Amygdala (tissue), 56 donors: Measurements from ENCODE around the gene PAPPA.

Source experiments
- DNase-seq, 56 donors: peaks; one replicate each; lab custom pipeline; 2025; lab: John Stamatoyannopoulos, UW

PAPPA gene

DNA sequence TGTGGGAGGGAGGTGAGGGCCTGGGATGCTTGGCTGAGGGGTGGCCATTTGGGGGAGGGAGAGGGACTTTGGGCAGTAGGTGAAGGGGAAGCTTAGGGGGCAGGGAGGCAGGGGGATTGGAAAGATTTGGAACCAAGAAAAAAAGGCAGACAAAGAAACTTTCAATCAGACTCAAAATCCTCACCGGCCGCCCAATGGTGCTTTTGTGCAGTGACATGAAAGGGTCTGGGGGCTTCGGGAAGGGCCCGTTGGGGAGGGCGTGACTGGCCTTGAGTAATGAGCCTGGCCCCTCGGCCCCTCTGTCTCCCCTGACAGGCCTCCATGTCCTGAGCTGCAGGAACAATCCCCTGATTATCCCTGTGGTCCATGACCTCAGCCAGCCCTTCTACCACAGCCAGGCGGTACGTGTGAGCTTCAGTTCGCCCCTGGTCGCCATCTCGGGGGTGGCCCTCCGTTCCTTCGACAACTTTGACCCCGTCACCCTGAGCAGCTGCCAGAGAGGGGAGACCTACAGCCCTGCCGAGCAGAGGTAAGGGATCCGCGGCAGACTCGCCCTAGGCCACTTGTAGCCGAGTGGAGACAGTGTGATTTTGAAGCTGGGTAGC, 181.1 kb downstream of the PAPPA start:
- no peak for DNase-seq

GRCh38 chr9:116335392-116335791, 181.8 kb downstream of the PAPPA start:
- no peak for DNase-seq

DNA sequence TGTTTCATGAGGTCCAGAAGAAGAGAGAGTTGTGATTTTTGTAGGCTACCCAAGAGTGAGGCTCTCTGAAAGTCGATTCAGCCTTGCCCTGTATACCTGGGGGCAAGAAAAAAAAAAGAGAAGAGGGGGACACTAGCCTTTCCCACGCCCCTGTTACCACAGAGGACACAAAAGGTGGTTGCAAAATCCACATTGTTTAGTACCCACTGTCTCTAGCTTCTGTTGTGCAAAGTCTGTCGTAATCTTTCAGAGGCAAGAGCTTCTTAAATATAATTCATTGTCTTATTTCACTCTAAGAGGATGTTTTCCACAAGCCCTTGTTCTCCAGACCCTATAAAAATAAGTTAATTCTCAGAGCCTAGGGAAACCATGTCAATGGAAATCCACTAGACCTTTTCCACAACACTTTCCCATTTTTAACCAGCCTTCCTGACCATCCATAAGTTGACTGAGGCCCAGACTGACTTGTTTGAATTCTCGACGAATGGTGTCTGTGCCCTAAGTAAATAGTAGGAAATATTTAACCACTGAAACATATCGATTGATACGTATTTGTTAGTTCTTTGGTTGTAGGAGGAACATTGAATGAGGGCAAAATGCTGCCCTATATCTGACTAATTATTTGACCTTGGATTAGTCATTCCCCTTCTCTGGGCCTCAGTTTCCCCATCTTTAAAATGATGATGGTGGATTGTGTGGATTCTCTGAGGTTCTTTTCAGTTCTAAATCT, 182.7 kb downstream of the PAPPA start:
- DNase-seq, result no peak

- no peak for DNase-seq
Observed at GRCh38 chr9:116337015-116337414, 183.4 kb downstream of the PAPPA start.

- no peak for DNase-seq
Observed at GRCh38 chr9:116340270-116340669, 186.7 kb downstream of the PAPPA start.

DNA sequence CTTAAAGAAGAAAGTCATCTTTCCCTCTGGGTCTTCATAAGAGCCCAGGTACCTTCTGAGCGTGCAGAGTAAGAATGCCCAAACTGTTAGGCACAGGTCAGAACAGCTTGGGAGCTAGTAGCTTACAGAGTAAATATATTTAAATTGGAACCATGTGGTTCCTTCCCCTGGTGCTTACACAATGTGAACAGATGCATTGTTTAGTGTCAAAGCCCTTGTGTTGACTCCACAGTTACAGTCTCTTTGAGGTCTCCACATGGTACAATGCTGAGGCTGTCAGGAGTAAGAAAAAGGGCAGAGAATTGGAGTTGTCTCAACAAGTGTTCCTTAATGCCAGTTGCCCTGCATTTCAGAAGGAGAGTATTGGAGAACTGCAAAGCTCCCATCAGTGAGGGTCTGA, 188.5 kb downstream of the PAPPA start:
- DNase-seq, result no peak

- DNase-seq, result no peak
Observed at GRCh38 chr9:116342941-116343340, 189.3 kb downstream of the PAPPA start.

DNA sequence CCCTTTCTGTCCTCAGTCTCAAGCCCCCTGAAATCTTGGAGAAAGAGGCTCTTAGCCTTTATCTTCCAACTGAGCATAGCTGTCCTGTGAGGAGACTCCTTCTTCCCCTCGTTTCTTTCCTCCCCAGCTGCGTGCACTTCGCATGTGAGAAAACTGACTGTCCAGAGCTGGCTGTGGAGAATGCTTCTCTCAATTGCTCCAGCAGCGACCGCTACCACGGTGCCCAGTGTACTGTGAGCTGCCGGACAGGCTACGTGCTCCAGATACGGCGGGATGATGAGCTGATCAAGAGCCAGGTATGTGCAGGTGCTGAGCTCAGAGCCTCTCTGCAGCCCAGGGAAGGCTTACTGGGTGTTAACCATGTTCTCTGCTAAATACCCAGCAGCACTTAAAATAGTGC, 190.8 kb downstream of the PAPPA start:
- DNase-seq, result no peak

- no peak for DNase-seq
Observed at GRCh38 chr9:116345393-116345792, 191.8 kb downstream of the PAPPA start.

DNA sequence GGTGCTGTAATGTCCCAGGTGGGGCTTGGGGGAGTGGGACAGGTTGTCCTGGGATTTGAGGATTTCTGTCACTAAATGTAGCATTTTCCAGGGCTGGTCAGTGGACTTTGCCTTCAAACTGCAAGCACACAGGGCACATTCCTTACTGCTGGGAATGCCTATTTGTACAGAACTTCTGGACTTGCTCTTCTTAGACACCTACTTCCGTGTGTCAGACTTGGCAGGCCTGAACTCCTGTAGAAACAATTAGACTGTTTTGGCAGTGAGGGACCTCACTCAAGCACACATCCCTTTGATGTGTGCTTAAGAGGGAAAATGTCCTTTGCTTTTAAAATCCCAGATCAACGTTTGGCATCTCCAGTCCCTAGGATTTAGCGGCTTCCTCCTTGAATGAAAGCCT, 192.2 kb downstream of the PAPPA start:
- no peak for DNase-seq

DNA sequence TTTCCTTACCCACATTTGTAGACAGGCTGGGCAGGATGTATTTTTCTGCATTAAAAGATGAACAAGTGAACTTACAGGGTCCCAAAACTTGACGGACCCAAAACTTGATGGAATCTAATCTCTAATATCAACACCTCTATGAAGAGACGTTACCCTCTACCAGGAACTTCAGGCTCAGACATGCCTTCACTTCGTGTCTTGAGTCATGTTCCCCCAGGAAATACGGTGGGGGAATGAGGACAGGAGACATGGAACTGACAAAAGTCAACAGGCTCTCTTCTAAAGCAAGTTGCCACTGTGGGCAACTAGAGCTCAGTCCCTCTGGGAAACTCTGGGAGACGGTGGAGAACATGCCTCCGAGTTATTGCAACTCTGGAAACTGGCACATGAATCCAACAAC, 196.1 kb downstream of the PAPPA start:
- no peak for DNase-seq

GRCh38 chr9:116350213-116350612, 196.6 kb downstream of the PAPPA start:
- no peak for DNase-seq

- no peak for DNase-seq
Observed at GRCh38 chr9:116352958-116353357, 199.4 kb downstream of the PAPPA start.

- DNase-seq, result no peak
Observed at GRCh38 chr9:116355153-116355921, 201.7 kb downstream of the PAPPA start.

GRCh38 chr9:116358251-116358650, 204.7 kb downstream of the PAPPA start:
- DNase-seq, result no peak

- peak in 2 of 56 donors; percentile 1 to 9 for DNase-seq
Observed at GRCh38 chr9:116360016-116360415, 206.4 kb downstream of the PAPPA start.

GRCh38 chr9:116360989-116361388, 207.4 kb downstream of the PAPPA start:
- DNase-seq, result no peak

GRCh38 chr9:116361547-116361946, 208.0 kb downstream of the PAPPA start:
- DNase-seq, result peak in 1 of 56 donors; percentile 1

DNA sequence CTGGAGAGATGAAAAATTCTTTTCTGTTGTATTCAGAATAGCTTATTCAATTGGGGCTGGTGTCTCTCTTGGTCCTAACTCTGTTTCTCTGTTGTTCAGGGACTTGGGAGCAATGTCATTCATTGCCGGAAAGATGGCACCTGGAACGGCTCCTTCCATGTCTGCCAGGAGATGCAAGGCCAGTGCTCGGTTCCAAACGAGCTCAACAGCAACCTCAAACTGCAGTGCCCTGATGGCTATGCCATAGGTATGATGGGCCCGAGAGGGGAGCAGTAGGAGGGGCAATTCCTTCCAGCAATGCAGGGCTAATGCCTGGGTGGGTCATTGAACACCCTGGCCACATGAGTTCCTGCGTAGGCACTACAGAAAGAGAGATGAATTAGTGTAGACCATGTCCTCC, 208.9 kb downstream of the PAPPA start:
- no peak for DNase-seq

GRCh38 chr9:116365056-116365471, 211.5 kb downstream of the PAPPA start:
- peak in 20 of 56 donors; percentile 2 to 44 (median 10) for DNase-seq

DNA sequence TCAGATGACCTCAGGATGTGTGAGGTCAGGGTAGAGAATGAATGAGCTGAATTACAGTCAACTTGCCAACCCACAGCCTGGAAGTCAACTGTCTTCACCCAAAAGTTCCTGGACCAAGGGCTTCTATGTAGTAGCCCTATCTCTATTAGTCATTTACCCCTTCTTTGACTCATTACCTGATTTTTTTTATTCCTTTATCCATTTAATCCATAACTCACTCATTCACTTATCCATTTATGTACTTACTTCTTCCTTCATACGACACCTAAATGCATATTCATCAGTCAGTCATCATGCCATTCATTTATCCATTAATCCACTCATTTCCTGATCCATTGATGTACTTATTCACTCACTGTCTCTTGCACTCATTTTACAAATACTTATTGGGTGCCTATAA, 212.7 kb downstream of the PAPPA start:
- no peak for DNase-seq

- DNase-seq, result no peak
Observed at GRCh38 chr9:116368680-116369079, 215.1 kb downstream of the PAPPA start.
